SH-SY5Y (cell line): ENCODE measurements around the gene MACC1.

Experiments used
- GATA2 ChIP-seq: IDR thresholded peaks from 2 replicates; pipeline ENCODE4 v1.6.1; 2011; ENCODE audit warnings: mild to moderate bottlenecking, low read depth, low read length
- GATA3 ChIP-seq: IDR thresholded peaks from 2 replicates; pipeline ENCODE4 v1.6.1; 2011; ENCODE audit warnings: low read depth, mild to moderate bottlenecking, low read length, moderate library complexity

MACC1 gene

DNA sequence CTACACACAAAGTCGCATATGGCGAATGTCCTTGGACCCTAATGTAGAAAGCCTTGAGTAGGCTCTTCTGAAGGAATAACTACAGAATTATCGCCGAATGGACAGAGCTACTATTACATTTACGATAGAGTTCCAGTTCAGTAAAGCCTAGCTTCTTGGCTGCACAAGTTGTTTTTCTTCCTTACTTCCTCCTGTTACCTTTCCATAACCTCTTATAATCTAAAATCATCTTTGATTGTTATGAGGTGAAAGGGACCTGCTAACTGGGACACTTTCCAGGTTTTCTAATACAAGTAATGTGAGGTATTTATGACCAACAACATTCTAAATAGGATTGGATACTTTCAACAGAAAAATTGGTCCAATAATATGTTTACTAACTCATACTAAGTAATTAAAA lies 31.2 kb downstream of the MACC1 start:
- TF ChIP-seq GATA3, result no peak
- no peak for TF ChIP-seq GATA2

DNA sequence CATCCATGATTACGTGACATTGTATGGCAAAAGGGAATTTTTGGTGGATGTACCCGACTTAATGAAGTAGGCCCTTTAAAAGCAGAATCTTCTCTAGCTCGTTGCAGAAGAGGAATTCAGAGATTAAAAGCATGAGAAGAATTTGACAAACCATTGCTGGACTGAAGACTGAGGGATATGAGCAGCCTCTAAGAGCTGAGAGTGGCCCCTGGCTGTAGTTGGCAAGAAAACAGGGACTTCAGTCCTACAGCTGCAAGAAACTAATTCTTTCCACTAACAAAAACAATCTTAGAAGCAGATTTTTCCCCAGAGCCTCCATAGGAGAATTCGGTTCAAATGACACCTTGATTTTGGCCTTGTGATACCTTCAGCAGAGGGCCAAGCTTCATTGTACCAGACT lies 34.1 kb downstream of the MACC1 start:
- TF ChIP-seq GATA3 (no peak), GATA2 (no peak)

DNA sequence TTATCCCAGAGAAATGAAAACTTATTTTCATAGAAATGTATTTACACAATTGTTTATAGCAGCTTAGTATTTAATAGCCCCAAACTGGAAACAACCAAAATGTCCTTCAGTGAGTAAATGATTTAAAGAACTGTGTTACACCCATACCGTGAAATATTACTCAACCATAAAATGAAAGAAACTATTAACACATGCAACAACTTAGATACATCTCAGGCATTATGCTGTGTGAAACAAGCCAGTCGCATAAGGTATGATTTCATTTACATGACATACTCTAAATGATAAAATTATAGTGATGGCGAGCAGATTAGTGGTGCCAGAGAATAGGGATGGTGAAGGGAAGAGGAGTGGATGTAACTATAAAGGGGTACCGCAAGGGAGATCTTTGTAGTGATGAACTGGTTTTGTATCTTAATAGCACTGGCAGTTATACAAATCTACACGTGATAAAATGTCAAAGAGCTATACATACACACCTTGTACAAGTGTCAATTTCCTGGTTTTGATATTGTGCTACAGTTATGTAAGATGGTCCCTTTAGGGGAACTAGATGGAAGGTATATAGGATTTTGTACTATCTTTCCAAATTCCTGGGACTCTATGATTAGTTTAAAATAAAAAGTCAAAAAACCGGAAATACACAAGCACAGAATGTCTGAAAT lies 40.5 kb downstream of the MACC1 start:
- no peak for TF ChIP-seq GATA2

DNA sequence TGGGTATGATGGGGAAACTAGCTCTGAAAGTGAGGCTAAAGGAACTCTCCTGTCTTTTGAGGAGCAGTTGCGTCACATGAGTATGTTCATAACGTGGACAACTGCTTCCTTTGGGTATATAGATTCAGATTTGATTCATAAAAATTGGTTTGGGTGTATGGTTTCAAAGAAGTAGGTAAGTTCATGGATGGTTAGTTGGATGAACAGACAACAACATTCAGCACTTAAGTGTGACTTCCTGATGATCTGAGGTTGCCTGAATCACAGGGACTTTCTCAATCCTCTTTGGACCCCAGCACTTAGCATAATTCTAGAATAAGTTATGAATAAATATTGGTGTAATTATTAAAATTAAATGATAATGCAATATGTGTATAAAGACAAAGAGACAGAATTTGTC lies 43.4 kb downstream of the MACC1 start:
- no peak for TF ChIP-seq GATA3
- TF ChIP-seq GATA2, result no peak

DNA sequence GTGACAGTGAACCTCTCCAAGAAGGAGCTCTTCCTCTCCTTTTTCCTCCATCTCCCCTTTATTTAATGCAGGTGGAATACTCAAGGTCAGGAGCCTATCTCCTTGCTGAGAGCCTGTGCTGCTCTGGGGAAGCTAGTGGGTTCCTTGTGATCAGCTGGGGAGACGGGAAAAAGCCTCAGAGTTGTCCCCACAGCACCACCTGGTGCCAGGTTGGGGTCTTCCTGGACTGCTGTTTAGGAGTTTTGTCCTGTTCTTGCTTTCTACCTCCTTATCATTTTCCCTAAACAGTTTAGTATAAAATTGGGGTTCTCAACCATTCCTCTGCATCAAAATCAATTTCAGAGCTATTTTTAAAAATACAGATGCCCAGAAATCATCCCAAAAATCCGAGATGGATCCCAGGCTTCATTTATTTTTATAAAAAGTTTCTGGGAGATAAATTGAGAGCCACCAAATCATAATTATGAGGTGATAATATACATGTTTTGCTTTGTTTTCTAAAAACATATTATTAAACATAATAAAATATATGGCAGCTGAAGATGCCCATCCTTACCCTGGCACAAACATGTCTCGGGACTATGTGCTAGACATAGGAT lies 44.3 kb downstream of the MACC1 start:
- TF ChIP-seq GATA3 (no peak), GATA2 (no peak)

DNA sequence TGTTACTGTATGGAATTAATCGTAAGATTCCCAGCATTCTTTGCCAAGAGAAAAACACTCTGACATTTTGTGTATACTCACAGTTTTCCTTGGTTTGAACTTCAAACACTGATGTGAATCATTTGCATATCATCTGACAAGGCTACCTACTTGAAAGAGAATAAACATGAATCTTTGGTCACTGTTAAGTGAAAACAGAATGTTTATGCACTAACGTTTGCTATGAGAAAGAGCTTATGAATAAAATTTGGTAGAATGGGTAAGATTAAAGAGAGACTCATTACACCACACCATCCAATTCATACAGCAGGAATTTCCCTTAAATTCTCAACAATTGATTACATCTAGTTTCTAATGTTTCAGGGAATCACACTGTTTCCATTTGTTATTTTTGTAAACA lies 46.6 kb downstream of the MACC1 start:
- TF ChIP-seq GATA2 (no peak), GATA3 (no peak)

DNA sequence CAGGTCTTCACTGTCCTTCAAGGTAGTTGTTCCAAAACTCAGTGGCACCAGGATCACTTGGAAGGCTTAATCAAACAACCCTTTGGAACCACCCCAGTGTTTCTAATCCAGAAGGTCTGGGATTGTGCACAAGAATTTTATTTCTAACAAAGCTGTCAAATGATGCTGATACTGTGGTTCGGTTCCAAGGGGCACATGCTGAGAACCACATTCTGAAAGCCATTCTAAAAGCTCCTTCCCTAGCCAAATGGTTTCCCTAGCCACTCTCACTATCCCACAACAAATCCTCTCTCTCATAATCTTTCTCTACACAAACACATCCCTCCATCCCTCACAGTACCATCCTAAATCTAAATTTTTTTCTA lies 52.1 kb downstream of the MACC1 start:
- no peak for TF ChIP-seq GATA2
- TF ChIP-seq GATA3, result no peak

DNA sequence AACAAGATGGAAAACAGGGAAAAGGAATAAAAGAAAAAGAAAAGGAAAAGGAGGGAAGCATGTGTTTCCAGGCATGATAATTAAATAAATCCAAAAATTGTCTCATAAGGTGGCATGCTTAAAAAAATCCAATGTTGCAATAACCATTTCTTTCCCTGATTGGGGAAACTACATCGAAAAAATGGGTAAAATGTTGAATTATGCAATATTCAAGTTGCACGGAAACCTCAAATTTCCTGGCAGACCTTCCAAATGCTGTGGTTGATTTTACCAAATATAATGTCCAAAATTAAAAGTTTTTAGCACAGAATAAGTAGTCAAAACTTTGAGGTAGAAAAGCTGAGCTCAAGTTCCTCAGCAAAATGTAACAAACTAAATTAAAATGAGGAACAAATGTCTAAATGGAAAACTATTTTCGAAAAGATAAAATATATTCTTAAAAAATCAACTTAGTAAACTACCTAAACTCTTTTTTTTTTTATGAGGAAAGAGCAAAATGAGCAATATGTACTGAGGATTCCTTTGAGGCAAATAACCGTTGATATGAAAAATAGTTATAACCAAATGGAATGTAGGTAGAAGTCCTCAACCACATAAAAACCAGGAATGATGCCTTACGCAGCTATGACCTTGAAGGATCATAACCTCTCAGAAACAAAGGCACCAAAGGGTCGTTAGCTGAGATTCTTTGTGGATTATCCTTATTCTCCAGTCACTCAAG lies 52.6 kb downstream of the MACC1 start:
- no peak for TF ChIP-seq GATA3
- no peak for TF ChIP-seq GATA2

DNA sequence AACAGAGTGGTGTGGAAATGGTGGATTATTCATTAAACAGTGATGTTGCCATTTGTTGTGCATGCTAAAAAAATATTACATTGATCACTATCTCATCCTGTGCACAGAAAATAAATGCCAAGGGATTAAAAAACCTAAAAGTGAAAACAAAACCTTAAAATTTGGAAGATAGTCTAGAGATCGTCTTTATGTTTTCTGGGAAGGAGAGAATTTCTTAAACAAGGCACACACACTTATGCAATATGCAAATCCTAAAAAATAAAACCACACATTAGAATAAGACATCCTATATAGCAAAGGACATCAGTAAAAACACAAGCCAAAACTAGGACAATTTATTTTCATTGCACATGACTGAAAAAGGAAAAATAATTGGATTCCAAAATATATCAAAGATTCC lies 54.5 kb downstream of the MACC1 start:
- no peak for TF ChIP-seq GATA2
- no peak for TF ChIP-seq GATA3

DNA sequence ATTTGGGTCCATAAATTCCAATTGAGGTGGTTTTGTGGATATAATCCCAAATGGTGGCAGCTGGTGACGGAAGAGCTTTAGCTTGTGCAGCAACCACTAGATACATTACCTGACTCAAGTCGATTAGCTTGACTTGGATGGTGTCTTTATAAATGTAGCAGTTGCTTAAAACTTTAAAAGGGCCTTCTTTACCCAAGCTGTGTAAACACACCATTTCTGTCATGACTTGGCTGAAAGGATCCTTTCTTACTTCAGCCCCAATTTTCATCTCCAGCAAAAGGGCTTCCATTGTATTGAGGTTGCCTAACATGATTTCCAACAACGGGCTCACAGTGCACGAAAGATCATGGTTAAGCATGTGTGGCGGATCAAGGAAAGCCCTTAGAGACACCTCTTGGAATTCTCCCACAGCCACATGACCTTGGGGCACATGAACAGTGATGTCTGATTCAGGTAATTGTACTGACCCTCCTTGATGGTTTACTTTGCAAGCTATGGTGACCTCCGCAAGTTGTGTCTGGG lies 57.9 kb downstream of the MACC1 start:
- TF ChIP-seq GATA2, result no peak
- no peak for TF ChIP-seq GATA3

DNA sequence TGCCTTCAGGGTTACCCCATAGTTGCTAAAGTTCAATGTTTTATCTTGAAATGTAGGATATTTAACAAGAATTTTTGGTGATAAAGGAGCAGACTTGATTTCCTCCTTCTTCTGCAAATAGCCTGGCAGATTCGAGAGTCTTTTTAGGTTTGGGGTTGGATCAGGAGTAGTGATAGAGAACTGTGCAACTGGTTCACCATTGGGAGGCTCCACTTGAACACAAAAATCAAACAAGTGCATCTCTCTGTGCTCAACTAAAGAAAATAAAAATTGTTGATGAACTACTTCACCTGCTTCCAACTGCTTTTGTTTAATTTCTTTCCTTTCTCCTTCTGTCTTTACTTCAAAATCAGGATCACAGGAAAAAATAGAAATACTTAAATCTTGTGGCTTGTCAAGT lies 58.5 kb downstream of the MACC1 start:
- TF ChIP-seq GATA3, result no peak

DNA sequence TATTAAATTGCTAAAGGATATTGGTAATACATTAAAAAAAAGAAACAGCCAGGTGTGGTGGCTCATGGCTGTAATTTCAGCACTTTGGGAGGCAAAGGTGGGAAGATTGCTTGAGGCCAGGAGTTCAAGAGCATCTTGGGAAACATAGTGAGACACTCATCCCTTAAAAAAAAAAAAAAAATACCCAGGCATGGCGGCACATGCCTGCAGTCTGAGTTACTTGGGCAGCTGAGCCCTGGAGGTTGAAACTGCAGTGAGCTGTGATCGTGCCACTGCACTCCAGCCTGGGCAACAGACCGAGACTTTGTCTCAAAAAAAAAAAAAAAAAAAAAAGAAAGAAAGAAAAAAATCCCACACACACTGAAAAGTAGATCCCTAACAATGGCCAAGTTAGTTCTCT lies 59.7 kb downstream of the MACC1 start:
- TF ChIP-seq GATA2, result no peak
- no peak for TF ChIP-seq GATA3

DNA sequence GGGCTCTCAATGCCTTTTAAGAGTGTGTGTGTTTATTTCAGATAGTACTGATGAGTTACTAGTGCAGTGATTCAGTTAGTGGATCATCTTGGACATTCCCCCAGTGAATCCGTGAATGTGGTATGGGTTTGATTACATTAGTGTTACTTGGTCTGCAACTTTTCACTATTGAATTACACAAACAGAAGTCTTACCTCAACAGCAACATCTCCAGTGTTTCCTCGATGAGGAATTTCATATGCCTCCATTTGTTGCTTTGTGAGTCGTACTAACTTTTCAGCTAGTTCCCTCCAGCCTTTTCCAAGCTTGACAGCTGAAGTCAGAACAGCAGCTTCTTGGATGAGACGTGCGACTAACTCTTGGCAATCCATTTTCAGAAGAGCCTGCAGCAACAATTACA lies 63.2 kb downstream of the MACC1 start:
- no peak for TF ChIP-seq GATA2
- TF ChIP-seq GATA3, result no peak

DNA sequence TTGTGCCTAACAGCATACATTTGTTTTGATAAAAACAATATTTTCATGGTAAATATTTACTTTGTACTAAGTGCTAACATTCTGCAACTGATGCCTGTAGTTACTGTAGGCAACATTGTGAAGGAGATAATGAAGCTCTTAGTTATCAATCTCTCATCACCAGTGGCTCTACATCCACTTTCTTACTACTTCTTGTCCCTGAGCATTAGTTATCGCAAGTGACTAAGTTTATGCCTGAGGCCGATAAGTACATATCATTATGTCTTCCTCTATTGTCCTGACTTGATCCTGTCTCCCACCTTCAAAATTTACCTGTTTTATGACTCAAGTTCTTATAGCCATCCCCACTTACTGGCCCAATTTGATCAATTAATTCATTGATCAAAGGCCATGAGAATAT lies 63.6 kb downstream of the MACC1 start:
- TF ChIP-seq GATA3, result no peak
- no peak for TF ChIP-seq GATA2

DNA sequence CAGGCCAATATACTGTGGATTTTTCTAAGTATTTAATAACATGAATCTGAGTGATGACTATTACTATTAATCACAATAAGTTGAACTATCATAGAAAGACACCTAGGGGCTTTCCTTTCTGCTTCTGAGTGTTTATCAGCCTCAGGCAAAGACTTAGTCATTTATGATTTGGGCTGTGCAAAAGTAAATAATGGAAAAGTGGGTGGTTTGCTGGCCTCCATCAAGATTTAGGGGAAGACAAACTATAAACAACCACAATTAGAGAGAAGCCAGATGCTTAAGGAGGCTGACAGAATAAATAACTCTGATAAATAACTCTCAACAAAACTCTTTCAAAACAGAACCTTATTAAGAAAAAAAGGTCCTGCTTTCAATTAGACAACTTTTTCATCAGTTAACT lies 64.7 kb downstream of the MACC1 start:
- TF ChIP-seq GATA3, result no peak
- no peak for TF ChIP-seq GATA2
